COLO668 (cell line): ENCODE data around the gene PRADC1.
"Not testable (repeated sequence)": the region's sequence is repeated elsewhere in the genome, so short reads cannot be mapped to it uniquely, and the experiment has no call there.

Source experiments
- DNase-seq: peaks from one replicate; lab custom pipeline; 2025; ENCODE audit not compliant: unreplicated experiment; lab: John Stamatoyannopoulos, UW

The PRADC1 gene

GRCh38 chr2:73205611-73206010 is 27.4 kb downstream of the PRADC1 start:
- DNase-seq, result no peak

- DNase-seq, result no peak
Measured at GRCh38 chr2:73203055-73203681, 29.9 kb downstream of the PRADC1 start.

GRCh38 chr2:73202156-73203054 is 30.6 kb downstream of the PRADC1 start, which contains the start of gene NOTO:
NOTO (plus strand) TSS chr2:73202574; CDS start chr2:73202667, 93 bp downstream.
- peak; percentile 33 for DNase-seq

GRCh38 chr2:73200281-73200680 is 32.8 kb downstream of the PRADC1 start:
- DNase-seq, result not testable (repeated sequence)

DNA sequence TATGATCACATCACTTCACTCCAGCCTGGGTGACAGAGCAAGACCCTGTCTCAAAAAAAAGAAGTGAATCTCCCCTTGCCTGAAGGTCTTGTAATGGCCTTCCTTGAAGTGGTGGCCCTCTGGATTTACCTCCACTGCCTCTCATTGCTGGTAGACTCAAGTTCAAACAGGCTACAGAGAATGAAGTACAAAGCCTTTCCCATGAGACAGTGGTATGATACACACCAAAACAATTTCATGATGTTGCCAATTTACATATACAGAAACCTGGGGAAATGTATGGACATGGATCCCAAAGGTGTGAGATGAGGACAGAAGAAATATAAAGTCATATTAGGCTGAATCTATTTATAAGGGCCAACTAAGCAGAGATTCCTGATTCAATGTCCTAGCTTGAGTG is 35.5 kb downstream of the PRADC1 start:
- no peak for DNase-seq

DNA sequence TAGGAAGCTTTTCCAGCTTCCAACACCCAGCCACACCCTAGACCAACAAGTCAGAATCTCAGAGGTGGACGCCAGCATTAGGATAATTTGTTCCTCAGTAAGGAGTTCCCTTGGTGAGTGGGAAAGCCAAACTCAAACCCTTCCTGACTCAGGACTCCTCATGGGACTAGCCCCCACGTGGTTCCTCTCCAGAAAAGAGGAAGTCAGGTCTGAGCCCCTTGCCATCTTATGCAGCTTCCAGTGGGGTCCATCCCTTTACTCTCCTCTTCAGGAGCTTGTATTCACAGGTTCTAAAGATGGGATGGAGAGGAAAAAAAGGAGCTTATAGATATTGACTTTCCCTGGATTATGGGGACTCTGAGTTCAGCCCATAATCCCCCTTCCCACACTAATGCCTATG is 45.5 kb downstream of the PRADC1 start:
- DNase-seq, result no peak

- no peak for DNase-seq
Measured at GRCh38 chr2:73185965-73186364, 47.1 kb downstream of the PRADC1 start.
